ENCODE data around the gene PTGIR.

The PTGIR gene

GRCh38 chr19:46613525-46613924 is 11.4 kb downstream of the PTGIR start:
- no peak for DNase-seq

GRCh38 chr19:46611776-46612175 is 13.1 kb downstream of the PTGIR start:
- DNase-seq: no peak

- DNase-seq: no peak
Measured at GRCh38 chr19:46610851-46611770, 13.8 kb downstream of the PTGIR start.

- no peak for DNase-seq
Measured at GRCh38 chr19:46610413-46610775, 14.5 kb downstream of the PTGIR start.

GRCh38 chr19:46609511-46610412 is 15.1 kb downstream of the PTGIR start:
- DNase-seq: no peak

GRCh38 chr19:46608581-46609345 is 16.1 kb downstream of the PTGIR start:
- no peak for DNase-seq

GRCh38 chr19:46608178-46608577 is 16.7 kb downstream of the PTGIR start:
- DNase-seq: no peak

GRCh38 chr19:46607448-46607841 is 17.4 kb downstream of the PTGIR start:
- no peak for DNase-seq

GRCh38 chr19:46606681-46607447 is 18.0 kb downstream of the PTGIR start:
- no peak for DNase-seq

- DNase-seq: no peak
Measured at GRCh38 chr19:46606019-46606418, 18.9 kb downstream of the PTGIR start.

- no peak for DNase-seq
Measured at GRCh38 chr19:46605356-46605821, 19.5 kb downstream of the PTGIR start.

- no peak for DNase-seq
Measured at GRCh38 chr19:46604781-46605355, 20.0 kb downstream of the PTGIR start.

GRCh38 chr19:46603752-46604231 is 21.1 kb downstream of the PTGIR start:
- DNase-seq: no peak

- DNase-seq: no peak
Measured at GRCh38 chr19:46603195-46603637, 21.7 kb downstream of the PTGIR start.

GRCh38 chr19:46602392-46603194 is 22.3 kb downstream of the PTGIR start:
- DNase-seq: no peak

- no peak for DNase-seq
Measured at GRCh38 chr19:46601318-46602224, 23.3 kb downstream of the PTGIR start, which contains the start of gene CALM3. Gene CALM3 (plus strand): TSS chr19:46601330. CDS start chr19:46601435, 105 bp downstream.

- peak; percentile 97 for DNase-seq
Measured at GRCh38 chr19:46600384-46601317, 24.2 kb downstream of the PTGIR start.

Data from left hindlimb (tissue), 1 donor.